Upper lobe of right lung (tissue), 1 donor: ENCODE results near the gene EDN2. TPM values are rescaled to one million over a fixed set of nuclear protein-coding genes. Genes with fewer than 3 reads are reported as not detected.

Source experiments
- ATAC-seq: fragments of 200-7000 bp; cut with Tn5 transposase; one replicate; pipeline ENCODE4 v1.9.1; 2020; ENCODE audit warnings: mild to moderate bottlenecking, moderate library complexity
- DNase-seq: peaks from one replicate; pipeline ENCODE4 v3.0.0-alpha.2; 2020
- H3K27ac ChIP-seq: fragments of 200-600 bp; one replicate; pipeline ENCODE4 v1.8.0; 2022
- H3K27me3 ChIP-seq: fragments of 200-600 bp; one replicate; pipeline ENCODE4 v1.8.0; 2022; ENCODE audit warnings: mild to moderate bottlenecking
- H3K36me3 ChIP-seq: fragments of 200-600 bp; one replicate; pipeline ENCODE4 v1.8.0; 2022
- H3K4me1 ChIP-seq: fragments of 200-600 bp; one replicate; pipeline ENCODE4 v1.8.0; 2022
- H3K4me3 ChIP-seq: fragments of 200-600 bp; one replicate; pipeline ENCODE4 v1.8.0; 2022; ENCODE audit warnings: mild to moderate bottlenecking
- H3K9me3 ChIP-seq: fragments of 200-600 bp; one replicate; pipeline ENCODE4 v1.8.0; 2022
- CTCF ChIP-seq: fragments of 200-600 bp; IDR thresholded peaks from one replicate; pipeline ENCODE4 v1.8.0; 2022; ENCODE audit warnings: antibody characterized with exemption
- intact Hi-C: fragments of 100-400 bp; cut with DNase I; formaldehyde crosslinking; loops from one replicate; pipeline ENCODE4 v1.11.0; 2022
- total RNA-seq: library from RNA; stranded (reverse); fragmentation: NEBNext Ultra II Directional; extraction: Animal tissue kit (Norgen Biotek cat#: 25700); gene quantifications from one replicate; pipeline ENCODE4 v1.2.1, GENCODE V29; 2021
- donor health status: DM: no; HTN: yes; CAD: no; lungs with severe emphysema.

EDN2 gene
- total RNA-seq, 1 donor from 2014 or later, result not detected

- H3K9me3 ChIP-seq, result no peaks in the 10 kb centered on the region
- no peak for DNase-seq
- no peaks in the 10 kb centered on the region for H3K27me3 ChIP-seq
- TF ChIP-seq CTCF, result no peak
- peaks cover 33% of the 10 kb centered on the region for H3K4me1 ChIP-seq
- H3K4me3 ChIP-seq, result no peak overlapping the region
- intact Hi-C loops, result no loop called here
- H3K27ac ChIP-seq, result no peak overlapping the region
- no peaks in the 10 kb centered on the region for H3K36me3 ChIP-seq
- no peak for ATAC-seq
Observed at GRCh38 chr1:41486371-41487125, 2.1 kb upstream of the EDN2 start.

GRCh38 chr1:41486053-41486370 lies 1.5 kb upstream of the EDN2 start:
- H3K27me3 ChIP-seq, result no peaks in the 10 kb centered on the region
- intact Hi-C loops, result no loop called here
- H3K9me3 ChIP-seq, result no peaks in the 10 kb centered on the region
- no peak overlapping the region for H3K27ac ChIP-seq
- TF ChIP-seq CTCF, result no peak
- no peak for ATAC-seq
- peaks cover 33% of the 10 kb centered on the region for H3K4me1 ChIP-seq
- H3K4me3 ChIP-seq, result no peak overlapping the region
- no peaks in the 10 kb centered on the region for H3K36me3 ChIP-seq
- no peak for DNase-seq

- no peak for DNase-seq
- intact Hi-C loops, result no loop called here
Observed at GRCh38 chr1:41485605-41486004, 1.1 kb upstream of the EDN2 start.

GRCh38 chr1:41483960-41484401 lies 502 bp downstream of the EDN2 start:
- DNase-seq (no peak), ATAC-seq (no peak)
- no peak overlapping the region for H3K27ac ChIP-seq
- no peak overlapping the region for H3K4me3 ChIP-seq
- no peak for TF ChIP-seq CTCF
- no peaks in the 10 kb centered on the region for H3K27me3 ChIP-seq
- H3K36me3 ChIP-seq, result no peaks in the 10 kb centered on the region
- H3K9me3 ChIP-seq, result no peaks in the 10 kb centered on the region
- peaks cover 33% of the 10 kb centered on the region for H3K4me1 ChIP-seq
- intact Hi-C loops, result no loop called here

More at GRCh38 chr1:41485605-41486004, 1.1 kb upstream of the EDN2 start:
- H3K36me3 ChIP-seq, result no peaks in the 10 kb centered on the region
- ATAC-seq, result no peak
- H3K27ac ChIP-seq, result no peak overlapping the region
- no peaks in the 10 kb centered on the region for H3K27me3 ChIP-seq
- peaks cover 33% of the 10 kb centered on the region for H3K4me1 ChIP-seq
- TF ChIP-seq CTCF, result no peak
- no peaks in the 10 kb centered on the region for H3K9me3 ChIP-seq
- no peak overlapping the region for H3K4me3 ChIP-seq

- Histone ChIP-seq H3K27ac (no peak overlapping the region), H3K36me3 (no peaks in the 10 kb centered on the region), H3K4me3 (no peak overlapping the region), H3K9me3 (no peaks in the 10 kb centered on the region), H3K27me3 (no peaks in the 10 kb centered on the region), H3K4me1 (peaks cover 33% of the 10 kb centered on the region)
- intact Hi-C loops, result no loop called here
- ATAC-seq (no peak), DNase-seq (peak; percentile 66)
- no peak for TF ChIP-seq CTCF
Observed at GRCh38 chr1:41483001-41483850, 1.3 kb downstream of the EDN2 start.
